Stimulated activated CD4-positive, alpha-beta T cell treated with anti-CD3 and anti-CD28 coated beads, TNF-alpha, amount 100 ng/mL, for 4 hours (primary cell): ENCODE results near the gene RBMY1F.
"Not testable (repeated sequence)": the region's sequence is repeated elsewhere in the genome, so short reads cannot be mapped to it uniquely, and the experiment has no call there.

Experiments
- DNase-seq, 3 experiments: peaks; one replicate each; pipeline ENCODE4 v3.0.0-alpha.2; 2020; ENCODE audit warnings: low read depth in 3 of 3

Gene RBMY1F

DNA sequence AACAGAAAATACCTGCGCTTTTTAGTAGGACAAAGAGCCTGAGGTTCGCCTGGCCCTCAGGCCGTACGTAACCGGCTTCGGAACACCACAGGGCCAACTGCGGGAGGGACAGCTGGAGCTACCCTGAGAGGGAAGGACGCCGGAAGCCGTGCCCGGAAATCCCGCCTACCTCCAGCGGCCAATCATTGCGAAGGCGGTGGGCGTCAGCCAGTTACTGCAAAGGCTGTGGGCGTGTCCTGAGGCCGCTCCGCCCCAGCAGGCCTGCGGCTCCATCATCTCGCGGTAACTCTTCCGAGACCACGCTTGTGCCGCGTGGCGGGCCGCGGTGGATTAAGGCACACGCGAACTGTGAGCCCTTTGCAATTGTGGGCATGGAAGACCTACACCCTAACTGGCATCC, at the start of gene RBMY1F:
TSS of gene RBMY1F (minus strand) at position 101 of the 400 bp plus-strand sequence. CDS start 1,954 bp downstream, outside the sequence.
- not testable (repeated sequence) for DNase-seq

DNA sequence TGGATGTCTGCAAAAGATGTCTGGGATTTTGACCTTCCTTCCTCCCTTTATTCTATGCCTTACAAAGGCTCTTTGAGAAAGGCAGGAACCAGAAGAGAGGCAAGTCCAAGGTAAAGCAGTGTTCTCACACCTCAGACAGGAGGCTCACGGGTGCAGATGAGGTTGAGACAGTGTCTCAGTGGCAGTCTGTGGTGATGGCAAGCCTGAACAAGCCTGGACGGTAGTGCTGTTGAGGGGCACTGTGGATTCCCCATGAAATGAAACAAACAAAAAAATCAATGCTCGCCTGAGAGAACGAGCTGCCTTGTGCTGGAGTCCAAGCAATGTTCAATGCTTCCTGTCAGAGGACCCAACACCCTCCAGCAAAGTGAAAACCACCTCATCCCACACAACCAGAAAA, 31.6 kb downstream of the RBMY1F start:
- DNase-seq = not testable (repeated sequence)

DNA sequence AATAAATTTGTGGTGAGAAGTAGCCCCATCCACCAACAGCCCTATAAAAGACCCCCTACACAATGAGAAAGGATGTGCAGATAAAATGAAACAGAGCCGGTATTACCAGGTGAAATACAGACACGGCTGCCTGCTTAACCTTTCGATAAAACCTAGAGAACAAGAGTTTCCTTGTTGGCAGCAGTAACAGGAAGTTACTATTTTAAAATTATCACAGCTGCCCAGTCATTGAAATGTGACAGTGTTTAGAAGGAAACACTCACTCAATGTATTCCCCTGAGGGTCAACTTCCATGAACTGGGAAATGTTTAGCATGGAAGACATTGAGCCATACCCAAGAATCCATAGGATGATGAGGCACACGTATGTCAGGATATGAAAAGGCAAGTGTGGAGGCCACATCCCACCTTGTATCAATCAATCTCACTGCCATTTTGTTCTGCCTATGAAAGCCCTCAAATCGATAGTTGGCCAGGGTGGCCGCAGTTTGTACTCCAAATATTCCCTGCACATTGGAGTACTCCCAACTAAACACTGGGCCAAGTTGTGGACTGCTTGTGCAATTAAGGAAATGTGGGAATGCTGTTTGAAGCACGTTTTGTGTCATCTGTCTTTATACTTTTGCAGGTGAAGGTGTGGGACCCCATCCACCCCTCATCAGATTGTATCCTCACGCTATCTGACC, 41.6 kb downstream of the RBMY1F start:
- not testable (repeated sequence) for DNase-seq

DNA sequence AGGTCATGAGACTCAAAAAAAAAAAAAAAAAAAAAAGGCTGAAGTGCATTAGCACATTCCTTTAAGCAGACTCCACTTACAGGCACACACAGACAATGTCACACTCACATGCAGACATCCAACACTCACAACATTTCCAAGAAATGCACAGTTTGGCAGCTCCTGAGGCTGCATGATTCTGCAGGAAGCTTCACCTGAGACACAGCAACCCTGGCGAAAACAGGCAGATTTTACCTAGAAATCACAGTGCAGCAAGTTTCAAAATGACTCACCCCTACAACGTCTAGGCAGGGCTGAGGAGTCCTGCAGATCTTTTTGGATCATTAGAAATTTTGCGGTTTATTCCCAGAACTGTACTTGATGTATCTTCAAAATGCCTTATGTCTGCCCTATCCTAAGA, 48.0 kb downstream of the RBMY1F start:
- DNase-seq = not testable (repeated sequence)

DNA sequence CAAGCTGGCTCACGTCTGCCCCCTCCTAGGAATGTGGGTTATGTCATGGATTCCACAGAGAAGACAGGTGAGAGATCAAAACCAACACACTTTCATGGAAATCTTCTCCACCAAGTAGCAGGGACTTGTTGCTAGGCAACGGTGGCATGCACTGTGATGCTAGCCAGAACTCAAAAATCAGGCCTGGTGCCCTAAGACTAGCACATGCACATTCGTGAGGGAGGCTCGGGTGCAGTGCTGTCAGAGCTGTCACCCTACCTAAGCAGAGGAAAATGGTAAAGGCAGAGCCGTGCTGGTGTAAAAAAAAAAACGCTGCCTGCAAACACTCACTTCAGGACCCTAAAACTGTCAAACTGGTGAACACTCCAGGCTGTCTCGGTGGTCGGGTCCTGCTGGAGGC, 52.2 kb downstream of the RBMY1F start:
- not testable (repeated sequence) for DNase-seq
